ENCODE results near the gene GBX1.
A peak's percentile ranks its signal among the peaks of the same experiment; 100 is the strongest.

The GBX1 gene

DNA sequence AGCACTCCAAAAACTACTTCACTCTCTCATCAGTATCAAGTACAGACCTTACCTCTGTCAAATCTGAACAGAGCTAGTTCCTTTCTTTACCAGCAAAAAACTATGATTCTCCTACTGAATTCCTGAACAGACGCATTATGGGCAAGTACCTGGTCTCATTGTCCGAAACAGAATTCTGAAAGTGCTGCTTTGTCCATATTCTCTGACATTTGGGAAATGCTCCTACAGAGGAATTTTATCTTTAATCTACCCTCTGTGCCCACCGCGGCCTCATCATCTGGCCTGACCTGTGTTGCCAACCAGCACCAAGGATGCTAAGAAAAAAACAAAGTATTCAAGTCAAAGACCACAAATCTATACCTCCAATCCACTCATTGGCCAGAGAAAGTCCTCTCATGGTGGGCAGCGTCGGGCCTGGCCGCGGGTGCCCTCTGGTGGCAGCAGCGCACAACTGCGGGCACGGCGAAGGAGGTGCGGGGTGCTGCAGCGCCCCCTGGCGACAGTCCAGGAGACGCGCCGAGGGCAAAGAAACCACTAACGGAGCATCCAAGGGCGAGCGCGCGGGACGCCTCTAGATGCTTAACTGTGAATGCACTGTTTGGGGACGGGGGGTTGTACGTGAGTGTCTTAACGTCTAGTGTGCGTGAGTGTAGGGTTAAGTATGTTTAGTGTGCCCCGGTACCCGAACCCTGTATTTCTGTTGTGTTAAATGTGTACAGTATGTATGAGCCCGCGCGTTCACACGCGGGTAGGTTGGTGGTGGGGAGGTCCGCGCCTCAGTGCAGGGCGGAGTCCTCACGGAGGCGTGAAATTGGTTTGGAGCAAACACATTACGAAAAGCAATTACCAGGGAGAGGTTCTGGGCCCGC lies 5.0 kb upstream of the GBX1 start:
- DNase-seq = peak; percentile 57

DNA sequence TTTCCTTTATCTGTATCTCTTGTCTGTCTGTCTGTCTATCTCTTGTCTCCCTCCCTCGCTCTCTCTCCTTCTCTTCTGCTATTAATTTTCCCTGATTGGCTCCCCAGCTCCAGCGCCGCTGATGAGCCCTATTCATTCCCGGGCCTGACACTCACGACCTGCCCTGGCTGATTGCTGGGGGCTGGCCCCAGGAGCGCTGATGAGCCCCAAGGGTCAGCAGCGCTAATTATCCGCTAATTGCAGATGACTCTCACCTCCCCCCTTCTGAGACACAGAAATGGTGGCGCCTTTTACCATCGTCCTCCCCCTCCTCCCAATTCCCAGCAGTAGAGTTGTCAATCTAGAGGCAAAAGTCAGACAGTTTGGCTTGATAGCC lies 1.3 kb upstream of the GBX1 start:
- DNase-seq = no peak

DNA sequence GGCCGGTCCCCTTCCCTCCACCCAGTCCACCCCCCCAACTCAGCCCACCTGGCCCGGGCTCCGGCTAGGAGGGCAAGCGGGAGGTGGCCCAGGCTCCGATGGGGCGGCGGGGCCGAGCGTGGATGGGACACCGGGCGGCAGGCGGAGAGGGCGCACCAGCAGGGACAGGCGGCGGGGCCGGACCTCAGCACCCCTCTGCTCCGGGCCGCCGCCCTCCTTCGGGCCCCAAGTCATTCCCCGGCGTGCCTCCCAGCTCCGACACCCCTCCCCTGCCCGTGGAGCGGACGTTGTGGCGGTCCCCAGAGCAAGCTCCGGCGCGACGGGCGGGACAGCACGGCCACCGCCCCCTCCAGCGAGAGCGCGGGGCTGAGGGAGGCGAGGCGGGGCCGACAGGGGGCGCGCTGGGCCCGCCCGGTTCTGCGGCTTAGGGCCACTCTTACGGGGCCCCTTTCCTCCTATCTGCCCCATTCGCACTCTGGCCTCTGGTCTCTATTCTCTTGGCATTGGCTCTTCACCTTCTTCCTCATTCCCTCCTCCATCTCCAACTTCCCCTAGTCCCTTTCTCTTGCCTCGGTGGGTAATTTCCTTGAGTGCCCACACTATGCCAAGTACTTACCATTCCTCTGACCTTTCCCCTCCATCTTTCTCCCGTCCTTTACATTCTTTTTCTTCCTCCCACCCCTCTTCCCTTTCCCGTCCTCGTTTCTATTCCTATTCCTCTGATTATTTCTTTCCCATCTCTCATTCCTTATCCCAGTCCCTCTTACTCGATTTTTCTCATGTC lies 701 bp upstream of the GBX1 start:
- peak; percentile 23 for DNase-seq

DNA sequence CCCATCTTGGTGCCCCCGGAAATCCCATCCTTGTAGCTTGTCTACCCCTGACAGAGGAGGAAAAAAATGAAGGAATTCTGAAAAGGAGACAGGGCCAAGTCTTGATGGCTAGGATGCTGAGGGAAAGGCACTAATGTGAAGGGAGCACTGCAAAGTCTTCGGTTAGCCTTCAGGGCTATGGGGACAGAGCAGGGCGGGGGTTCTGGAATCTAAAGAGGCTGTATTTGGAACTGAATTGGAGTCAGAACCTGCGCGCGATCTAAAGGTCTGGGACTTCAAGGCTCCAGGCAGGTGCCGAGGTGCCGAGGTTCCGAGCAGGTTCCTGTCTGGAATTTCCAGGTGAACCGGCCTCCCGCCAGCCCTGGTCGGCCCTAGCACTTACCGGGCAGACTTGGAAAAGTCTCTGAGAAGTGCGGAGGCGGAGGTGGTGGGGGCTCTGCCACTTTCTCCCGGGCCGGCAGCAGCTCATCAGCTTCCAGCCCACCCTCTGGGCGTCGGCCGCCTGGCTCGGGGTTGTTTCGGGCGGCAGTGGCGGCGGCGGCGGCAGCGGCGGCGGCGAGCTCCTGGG lies 781 bp downstream of the GBX1 start:
- DNase-seq = no peak

DNA sequence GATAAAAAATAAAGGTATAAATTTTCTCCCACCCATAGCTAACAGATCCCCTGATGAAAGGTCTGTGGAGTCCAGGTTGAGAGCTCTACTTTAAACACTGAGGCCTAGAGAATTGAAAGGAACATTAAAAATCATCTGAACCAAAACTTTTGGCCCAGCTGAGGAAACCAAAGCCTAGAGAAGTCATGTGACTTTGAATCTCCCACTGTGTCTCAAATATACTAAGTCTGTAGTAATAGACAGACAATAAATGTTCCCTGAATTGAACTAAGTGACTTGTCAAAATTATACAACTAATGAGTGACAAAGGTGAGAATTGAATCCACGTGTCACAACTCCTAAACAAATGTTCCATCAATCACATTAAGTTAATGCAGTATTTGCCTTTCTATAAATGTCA lies 5.7 kb downstream of the GBX1 start:
- no peak for DNase-seq

DNA sequence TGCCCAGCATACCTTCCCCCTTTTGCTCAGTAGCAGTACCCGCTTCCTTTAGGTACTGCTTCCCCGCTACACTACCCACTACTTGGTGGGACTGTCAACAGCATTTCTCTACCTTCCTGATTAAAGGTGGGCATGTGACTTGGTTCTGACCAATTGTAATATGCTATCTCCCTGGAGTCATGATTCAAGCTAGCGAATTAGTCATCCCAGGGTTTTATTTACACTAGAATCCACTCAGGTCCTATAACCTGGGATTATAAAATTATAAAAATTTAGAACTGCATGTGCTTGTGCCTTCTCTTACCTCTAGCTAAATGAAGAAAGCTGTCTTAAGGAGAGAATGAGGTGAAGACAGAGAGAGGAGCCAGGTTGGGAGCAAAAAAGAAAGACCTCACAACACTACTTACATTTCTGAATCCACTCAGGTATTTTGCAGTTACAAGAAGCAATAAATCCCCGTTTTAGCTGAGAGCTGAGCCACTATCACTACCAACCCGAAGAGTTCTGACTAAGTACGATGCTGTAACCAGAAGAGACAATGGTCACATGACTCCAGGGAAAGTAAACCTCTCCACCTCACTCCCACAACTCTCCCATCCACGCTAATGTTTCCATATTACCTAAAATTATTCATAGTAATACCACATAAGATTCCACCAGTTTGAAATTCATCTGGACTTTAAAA lies 9.7 kb downstream of the GBX1 start:
- DNase-seq = no peak

DNA sequence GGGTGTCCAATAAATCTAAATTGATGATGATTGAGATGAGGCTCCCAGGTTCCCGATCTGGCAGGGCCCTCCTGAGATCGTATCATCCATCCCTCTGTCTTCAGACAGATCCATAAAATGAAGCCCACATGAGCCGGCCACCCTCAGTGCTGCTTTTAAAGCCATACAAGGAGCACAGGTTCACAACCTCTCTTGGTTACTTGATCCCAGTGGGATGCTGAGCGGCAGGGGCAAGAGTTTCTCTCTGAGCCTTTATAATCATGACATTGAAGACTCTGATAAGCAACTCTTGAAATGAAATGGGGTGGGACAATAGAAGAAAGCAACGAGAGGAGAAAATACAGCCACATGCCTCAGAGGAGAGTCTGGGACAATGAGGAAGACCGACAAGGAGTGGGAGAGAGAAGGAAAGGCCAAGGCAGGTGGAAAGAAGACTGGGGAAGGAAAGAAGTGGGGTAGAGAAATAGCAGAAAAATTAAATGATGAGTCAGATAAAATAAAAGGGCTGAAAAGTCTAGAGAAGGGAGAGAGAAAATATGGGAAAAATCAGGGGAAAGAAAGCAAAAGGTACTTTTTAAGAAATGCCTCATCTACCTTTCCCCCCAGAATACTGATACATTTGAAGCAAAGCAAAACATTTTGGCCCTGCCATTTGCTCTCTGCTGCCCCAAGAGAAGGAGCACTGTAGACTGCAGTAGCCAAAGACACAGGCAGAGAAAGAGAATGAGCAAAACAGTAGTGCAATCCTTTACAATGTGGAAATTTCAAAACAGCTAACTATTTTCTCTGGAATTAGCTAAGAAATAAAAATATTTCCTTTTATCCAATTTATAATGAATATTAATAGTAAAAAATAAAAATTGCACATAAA lies 14.6 kb downstream of the GBX1 start:
- no peak for DNase-seq

DNA sequence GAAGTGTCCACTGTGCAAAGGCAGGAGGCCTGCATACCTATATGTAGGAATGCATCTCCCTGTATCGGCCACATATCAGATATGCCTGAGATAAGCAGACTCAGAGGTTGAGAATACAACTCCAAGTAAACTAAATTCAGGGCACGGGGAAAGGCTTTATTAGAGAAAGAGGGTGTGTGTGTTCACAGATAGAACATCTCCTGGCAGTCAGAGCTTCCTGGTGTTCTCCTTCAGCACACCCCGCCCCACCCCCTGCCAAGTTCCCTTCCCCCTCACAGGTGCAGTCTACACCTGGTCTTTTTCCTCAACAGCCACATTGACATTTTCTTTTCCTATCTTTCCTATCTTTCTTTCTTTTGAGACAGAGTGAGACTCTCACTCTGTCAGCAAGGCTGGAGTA lies 17.1 kb downstream of the GBX1 start:
- no peak for DNase-seq

DNA sequence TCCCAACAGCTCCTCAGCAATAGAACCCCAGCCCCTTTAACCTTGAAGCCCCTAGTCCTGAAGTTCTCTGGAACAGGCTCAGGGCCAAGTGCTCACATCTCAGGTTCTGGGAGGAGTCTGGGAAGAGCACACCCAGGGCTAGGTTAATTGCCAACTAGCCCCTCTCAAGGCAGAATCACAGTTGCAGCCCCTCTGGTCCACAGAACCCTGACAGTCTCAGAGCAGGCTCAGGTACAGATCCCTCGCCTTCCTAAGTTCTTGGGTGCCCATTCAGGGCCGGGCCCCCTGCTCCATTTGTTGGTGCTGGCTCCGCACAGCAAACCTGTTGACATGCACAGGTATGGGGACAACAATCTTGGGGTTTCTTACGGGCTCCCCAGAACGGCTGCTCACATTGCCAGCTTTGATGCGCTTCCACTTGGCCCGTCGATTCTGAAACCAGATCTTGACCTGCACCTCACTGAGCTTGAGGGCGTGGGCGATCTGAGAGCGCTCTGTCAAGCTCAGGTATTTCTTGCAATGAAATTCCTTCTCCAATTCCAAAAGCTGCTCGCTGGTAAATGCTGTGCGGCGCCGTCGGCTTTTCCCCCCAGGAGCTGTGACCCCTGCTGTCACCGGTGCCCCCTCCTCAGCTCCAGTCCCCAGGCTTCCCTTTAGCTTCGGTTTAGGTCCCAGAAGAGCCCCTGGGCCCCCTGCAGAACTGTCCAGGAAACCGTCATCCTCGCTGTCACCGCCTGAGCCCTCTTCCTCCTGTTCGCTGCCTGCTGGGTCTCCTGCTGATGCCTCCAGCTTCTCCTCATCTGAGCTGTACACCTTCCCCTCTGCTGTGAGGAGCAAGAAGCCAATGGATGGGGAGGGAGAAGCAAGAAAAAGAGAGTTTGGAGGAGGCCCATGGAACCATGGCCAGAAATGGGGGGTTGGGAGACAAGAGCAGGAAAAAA lies 18.9 kb downstream of the GBX1 start:
- DNase-seq = no peak

DNA sequence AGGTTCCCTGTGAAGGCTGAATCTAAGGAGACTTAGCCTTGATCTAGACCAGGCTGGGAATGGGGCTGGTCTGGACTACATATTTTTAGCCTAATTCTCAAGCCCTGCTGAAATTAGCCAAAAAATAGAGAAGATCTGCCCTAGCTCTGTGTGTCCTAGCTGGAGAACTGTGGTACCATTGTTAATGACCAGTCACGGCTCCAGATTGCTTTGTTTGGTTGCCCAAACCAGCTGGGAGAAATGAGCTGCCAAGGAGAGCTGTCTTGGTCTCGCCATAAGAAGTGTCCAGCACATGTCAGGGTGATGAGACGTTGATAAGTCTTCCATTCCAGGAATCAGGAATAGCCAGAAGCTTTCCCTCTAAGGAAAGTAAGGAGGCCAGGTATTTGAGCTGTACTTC lies 20.7 kb downstream of the GBX1 start:
- DNase-seq = no peak

DNA sequence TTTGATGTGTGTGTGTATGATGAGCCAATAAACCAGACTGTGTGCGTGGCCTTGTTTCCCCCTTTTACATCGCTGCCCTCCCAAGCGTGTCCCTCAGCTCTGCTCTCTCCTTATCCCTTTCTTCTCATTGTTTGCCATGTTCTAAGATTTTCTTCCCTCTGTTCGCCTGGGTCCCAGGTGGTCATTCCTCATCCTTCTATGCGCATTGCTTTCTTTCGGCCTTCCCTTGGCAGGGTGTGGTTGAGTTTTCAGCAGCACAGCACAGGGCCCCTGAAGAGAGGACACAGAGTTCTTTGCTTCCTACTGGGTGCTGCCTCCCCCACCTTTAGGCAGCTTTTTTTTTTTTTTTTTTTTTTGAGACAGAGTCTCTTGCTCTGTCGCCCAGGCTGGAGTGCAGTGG lies 23.1 kb downstream of the GBX1 start:
- no peak for DNase-seq

DNA sequence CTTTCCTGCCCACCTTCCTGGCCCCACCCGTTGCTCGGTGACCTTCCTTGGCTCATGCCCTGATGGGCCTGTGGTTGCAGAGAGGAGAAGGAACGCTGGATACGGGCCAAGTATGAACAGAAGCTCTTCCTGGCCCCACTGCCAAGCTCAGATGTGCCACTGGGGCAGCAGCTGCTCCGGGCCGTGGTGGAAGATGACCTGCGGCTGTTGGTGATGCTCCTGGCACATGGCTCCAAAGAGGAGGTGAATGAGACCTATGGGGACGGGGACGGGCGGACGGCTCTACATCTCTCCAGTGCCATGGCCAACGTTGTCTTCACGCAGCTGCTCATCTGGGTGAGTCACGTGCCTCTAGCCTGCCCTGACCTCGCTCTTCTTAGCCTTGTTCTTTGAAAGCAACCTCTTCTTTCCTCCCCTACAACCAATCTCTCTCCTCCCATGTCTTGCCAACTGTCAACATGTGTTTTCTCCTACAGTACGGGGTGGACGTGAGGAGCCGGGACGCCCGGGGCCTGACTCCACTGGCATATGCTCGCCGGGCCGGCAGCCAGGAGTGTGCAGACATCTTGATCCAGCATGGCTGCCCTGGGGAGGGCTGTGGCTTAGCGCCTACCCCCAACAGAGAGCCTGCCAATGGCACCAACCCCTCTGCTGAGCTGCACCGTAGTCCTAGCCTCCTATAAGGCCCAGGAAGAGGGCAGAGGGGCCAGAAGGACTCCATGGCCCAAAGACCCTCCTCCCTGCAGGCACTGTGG lies 24.1 kb downstream of the GBX1 start:
- DNase-seq = no peak

DNA sequence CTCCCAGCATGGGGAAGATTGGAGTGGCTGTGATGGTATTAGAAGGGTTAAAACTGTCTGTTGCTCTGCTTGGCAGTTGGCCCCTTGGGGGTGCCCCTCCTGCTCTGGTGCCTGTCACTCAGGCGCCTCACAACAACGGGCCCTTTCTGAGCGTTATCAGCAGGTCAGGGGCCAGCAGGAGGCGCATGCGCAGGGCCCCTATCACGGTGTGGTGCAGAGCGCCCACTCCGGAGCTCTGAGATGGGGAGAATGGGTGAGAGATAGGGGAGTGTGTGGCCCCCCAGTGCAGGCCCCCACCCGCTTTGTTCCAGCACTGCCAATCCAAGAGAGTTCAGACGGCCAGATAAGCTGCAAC lies 24.8 kb downstream of the GBX1 start:
- no peak for DNase-seq

DNA sequence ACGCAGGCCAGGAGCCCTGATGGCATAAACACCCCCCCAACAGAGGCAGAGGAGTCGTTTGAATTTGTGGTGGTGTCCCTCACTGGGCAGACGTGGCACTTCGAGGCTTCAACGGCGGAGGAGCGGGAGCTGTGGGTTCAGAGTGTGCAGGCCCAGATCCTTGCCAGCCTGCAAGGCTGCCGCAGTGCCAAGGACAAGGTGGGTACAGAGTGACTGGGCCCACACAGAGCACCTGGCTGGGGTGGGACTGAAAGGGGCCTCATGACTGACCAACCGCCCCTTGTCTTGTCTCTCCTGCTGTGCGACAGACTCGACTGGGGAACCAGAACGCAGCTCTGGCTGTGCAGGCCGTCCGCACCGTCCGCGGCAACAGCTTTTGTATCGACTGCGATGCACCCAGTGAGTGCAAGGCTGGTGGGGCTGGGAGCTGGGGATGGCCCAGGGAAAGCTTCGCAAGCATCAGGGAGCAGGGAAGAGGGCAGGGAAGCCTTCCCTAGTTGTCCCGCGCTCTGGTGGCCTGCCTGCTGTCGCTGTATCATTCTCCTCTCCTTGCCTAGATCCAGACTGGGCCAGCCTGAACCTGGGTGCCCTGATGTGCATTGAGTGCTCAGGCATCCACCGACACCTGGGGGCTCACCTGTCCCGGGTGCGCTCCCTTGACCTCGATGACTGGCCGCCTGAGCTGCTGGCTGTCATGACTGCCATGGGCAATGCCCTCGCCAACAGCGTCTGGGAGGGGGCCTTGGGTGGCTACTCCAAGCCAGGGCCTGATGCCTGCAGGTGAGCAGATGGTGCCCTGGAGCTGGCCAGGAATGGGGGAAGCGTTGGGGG lies 25.4 kb downstream of the GBX1 start:
- DNase-seq = no peak

DNA sequence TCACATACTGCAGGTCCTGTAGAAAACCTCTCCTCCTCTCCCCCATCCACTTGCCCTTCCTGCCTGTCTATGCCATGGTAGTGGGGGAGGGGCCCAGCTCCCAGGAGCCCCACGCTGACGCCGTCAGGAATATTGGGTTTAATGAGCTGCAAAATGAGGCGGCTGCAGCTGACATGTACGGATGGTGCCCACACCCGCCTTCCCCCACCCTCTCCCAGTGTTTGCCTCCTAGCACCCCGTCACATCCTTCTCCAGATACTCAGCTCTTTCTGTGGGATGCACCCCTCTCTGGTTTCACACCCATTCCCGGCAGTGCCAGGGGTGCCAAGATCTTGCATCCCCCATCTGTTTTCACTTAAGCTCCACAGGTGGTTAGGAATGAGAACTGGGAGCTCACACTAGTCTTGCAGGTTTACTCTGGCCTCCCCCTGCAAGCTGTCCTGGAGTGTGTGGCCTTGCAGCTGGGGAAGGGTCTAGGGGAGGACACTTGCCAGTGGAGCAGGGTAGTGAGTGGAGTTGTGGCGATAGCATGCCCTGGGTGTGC lies 26.1 kb downstream of the GBX1 start:
- no peak for DNase-seq

DNA sequence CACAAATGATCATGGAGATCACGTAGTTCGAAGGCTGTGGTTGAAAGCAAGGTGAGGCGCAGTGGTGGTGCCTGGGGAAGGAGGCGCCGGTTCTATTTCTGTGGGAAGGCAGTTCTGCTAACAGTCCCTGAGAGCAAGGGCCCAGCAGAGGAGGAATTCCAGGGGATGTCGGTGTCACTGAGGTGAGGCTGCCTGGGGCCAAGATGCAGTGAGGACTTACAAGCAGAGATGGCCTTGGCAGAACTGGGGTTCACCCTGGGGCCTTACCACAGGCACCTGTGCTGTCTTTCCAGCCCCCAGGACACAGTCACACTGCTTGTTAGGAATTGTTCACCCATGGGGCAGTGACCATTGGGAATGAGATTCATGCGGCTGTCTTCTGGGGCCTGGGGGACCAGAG lies 26.7 kb downstream of the GBX1 start:
- no peak for DNase-seq

DNA sequence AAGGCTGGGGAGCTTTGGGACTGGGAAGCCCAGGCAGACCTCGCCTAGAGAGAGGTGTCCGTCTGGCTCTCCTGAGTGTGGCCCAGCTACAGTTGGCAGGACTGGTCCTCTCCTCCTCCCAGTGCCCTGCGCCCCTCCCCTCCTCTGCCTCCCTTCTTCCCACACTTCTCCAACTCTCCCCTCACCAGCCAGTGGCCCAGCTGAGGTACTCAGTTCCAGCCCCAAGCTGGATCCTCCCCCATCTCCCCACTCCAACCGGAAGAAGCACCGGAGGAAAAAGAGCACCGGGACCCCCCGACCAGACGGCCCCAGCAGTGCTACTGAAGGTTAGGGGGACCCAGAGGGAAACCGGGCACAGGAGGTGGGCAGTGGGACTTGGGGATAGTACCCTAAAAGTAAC lies 27.7 kb downstream of the GBX1 start:
- no peak for DNase-seq

DNA sequence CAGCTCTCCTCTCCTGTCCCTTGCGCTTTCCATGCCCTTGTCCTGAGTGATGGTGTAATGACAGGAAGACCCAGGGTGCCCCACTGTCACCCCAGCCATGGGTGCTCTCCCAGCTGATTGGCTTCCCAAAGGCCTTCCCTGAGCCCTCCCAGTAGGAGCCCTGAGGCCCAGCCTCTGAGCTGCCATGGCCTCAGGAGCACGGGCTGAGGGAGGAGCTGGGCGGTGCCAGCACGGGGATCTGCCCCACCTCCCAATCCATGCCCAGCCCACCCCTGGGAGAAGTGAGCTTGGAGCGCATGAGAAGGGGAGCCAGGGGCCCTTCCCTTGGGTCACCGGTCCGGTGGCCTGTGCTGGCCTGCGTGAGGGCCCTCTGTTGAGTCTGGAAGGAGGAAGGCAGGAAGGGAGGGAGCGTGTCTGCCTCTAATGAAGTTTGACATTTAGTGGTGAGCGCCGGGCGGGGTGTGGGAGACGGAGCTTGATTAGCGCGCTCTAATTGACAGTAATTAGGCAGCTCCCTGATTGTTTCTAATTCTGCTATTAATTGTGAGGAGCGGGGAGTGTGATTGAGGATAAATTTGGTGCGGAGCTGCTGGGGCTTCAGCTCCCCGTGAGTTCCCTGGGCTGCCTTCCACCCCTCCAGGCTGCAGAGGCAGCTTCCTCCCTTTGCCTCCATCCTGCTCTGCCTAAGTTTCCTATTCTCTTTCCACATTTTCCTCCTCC lies 28.3 kb downstream of the GBX1 start:
- no peak for DNase-seq
